GM21786 (cell line): ENCODE results near the gene RAB40C.
A peak's percentile ranks its signal among the peaks of the same experiment; 100 is the strongest.
"Not testable (repeated sequence)": the region's sequence is repeated elsewhere in the genome, so short reads cannot be mapped to it uniquely, and the experiment has no call there.

Experiments used
- ATAC-seq: cut with Tn5 transposase; IDR thresholded peaks from one replicate; pipeline ENCODE4 v1.9.1; 2021; ENCODE audit not compliant: unreplicated experiment

Gene RAB40C

GRCh38 chr16:588889-589657 lies 793 bp upstream of the RAB40C start:
- peak; percentile 74 for ATAC-seq

- ATAC-seq, result no peak
Observed at GRCh38 chr16:590188-590814, 435 bp downstream of the RAB40C start.

GRCh38 chr16:590815-591200 lies 942 bp downstream of the RAB40C start:
- ATAC-seq, result no peak

GRCh38 chr16:591231-591630 lies 1.4 kb downstream of the RAB40C start:
- ATAC-seq, result no peak

- no peak for ATAC-seq
Observed at GRCh38 chr16:591892-592517, 2.1 kb downstream of the RAB40C start.

- no peak for ATAC-seq
Observed at GRCh38 chr16:592518-593306, 2.8 kb downstream of the RAB40C start.

GRCh38 chr16:593406-593805 lies 3.5 kb downstream of the RAB40C start:
- no peak for ATAC-seq

GRCh38 chr16:593807-594206 lies 3.9 kb downstream of the RAB40C start:
- no peak for ATAC-seq

- ATAC-seq, result no peak
Observed at GRCh38 chr16:595094-595528, 5.2 kb downstream of the RAB40C start.

- ATAC-seq, result no peak
Observed at GRCh38 chr16:595942-596735, 6.3 kb downstream of the RAB40C start.

GRCh38 chr16:596736-597060 lies 6.8 kb downstream of the RAB40C start:
- ATAC-seq, result no peak

GRCh38 chr16:597655-598054 lies 7.8 kb downstream of the RAB40C start:
- ATAC-seq, result not testable (repeated sequence)

GRCh38 chr16:598823-599739 lies 9.2 kb downstream of the RAB40C start:
- no peak for ATAC-seq

GRCh38 chr16:600781-601180 lies 10.9 kb downstream of the RAB40C start:
- ATAC-seq, result no peak

- no peak for ATAC-seq
Observed at GRCh38 chr16:603933-604332, 14.1 kb downstream of the RAB40C start.

GRCh38 chr16:606656-607307 lies 16.9 kb downstream of the RAB40C start:
- ATAC-seq, result no peak

- ATAC-seq, result no peak
Observed at GRCh38 chr16:608019-608418, 18.2 kb downstream of the RAB40C start.

GRCh38 chr16:609316-609715 lies 19.4 kb downstream of the RAB40C start:
- no peak for ATAC-seq

GRCh38 chr16:609984-610383 lies 20.1 kb downstream of the RAB40C start:
- no peak for ATAC-seq
